ENCODE results near the gene ROBO4.

Gene ROBO4

GRCh38 chr11:124897674-124898262 lies at the start of gene ROBO4:
ROBO4 (minus strand) TSS chr11:124897865; CDS start chr11:124897795, 70 bp downstream.
- no peak for DNase-seq (ENCODE audit: low spot score)

GRCh38 chr11:124946735-124947141 lies 49.1 kb upstream of the ROBO4 start:
- DNase-seq (ENCODE audit: low spot score), result no peak

- DNase-seq (ENCODE audit: low spot score), result no peak
Measured at GRCh38 chr11:124945826-124946225, 48.2 kb upstream of the ROBO4 start.

DNA sequence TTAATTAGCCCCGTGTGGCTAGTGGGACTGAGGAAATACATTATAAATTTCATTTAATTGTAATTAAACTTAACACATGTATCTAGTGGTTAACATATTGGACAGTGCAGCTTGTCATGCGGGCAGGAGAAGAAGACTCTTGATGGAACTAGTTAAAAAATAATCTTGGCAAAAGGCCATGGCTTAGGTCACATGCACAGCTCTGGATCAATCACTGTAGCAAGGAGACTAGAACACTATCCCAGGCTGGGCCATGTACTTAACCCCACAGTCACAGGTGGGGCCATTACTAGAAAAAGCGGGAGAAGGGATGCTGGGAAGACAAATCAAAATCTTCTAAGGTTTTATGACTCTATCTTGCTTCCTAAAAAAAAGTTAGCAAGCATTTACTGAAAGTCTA lies 46.9 kb upstream of the ROBO4 start:
- DNase-seq (ENCODE audit: low spot score), result no peak

- no peak for DNase-seq (ENCODE audit: low spot score)
Measured at GRCh38 chr11:124943741-124944140, 46.1 kb upstream of the ROBO4 start.

DNA sequence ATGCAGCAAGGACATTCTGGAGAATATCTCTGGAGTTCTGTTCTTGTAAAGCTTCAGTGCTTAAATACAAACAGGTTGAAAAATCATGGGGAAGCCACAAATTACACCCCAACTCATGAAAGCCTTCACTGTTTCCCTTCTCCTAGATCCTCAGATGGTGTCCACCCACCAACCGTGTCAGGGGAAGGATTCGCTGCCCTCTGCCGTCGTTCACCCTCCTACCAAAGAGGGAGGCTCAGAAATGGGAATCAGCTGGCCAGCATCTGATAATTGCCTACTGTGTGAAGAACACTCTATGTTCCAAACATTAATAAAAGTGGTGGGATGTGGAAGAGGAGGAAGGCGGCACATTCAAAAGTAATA lies 45.6 kb upstream of the ROBO4 start:
- no peak for DNase-seq (ENCODE audit: low spot score)

DNA sequence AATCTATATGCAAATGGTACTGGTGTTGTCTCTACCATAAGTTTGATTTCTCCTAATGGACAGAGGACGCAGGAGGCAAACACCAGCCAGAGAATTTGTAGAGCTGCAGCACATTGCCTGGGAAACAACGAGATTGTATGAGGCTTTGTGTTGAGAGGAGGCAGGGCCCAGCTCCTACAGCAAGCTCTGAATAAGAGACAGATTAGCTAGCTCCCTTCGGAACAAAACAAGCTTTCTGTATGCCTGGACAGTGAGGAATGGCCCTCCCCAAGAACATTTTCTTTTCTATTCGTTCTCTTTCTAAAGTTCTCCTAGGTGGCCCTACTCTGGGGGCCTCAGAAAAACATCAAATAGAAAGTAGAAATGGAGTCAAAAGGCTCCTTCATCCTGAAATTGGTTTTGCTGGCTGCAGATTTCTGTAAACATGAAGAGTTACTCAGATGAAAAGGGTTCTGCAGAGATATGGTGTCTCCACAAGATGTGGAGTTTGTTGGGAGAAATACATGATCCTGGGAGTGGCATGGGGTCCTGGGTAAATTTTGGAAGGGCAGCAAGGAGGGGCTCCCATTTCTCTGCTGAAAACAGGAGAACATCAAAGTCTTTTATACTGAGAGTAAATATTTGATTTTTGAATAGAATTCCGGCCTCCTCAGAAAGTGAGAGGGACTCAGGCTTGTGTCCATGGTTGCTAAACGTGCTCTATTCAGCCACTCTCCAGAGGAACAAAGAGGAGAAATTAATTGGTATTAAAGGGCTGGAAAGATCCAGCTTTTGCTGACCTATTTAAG lies 45.0 kb upstream of the ROBO4 start:
- DNase-seq (ENCODE audit: low spot score), result no peak

DNA sequence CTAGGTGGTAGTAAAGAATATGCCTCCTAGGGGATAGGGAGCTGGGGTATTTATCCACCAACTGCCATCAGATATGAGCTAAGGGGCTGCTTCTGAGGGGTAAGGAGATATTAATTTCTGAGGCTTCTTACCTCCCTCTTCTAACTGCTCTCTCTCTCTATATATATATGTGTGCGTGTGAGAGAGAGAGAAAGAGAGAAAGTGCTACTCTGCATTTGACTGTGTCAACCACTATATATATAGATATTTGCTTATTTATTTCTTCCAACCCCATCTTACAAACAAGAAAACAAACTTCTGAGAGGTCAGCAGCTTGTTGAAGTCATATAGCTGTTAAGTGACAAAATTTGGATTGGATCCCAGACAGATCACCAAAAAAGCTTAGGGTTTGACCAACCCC lies 44.0 kb upstream of the ROBO4 start:
- no peak for DNase-seq (ENCODE audit: low spot score)

DNA sequence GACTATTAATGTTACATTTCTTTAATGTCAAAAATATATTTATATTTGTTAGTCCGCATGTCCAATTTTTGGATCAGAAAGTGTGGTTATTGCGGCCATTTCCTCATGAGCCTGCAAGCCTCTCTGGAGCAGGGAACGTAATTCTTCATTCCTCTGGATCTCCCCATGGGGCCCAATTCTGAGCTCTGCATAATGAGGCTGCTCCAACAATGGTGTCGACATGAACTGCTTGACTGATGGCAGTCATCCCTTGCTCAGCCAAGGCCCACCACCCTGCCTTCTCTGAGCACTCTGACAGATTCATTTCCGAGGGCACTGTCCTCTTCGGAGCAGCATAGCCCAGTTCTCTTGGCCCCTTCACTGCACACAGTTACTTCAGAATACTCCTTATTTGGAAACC lies 41.3 kb upstream of the ROBO4 start:
- no peak for DNase-seq (ENCODE audit: low spot score)

GRCh38 chr11:124938206-124938765 lies 40.6 kb upstream of the ROBO4 start:
- DNase-seq (ENCODE audit: low spot score), result no peak

DNA sequence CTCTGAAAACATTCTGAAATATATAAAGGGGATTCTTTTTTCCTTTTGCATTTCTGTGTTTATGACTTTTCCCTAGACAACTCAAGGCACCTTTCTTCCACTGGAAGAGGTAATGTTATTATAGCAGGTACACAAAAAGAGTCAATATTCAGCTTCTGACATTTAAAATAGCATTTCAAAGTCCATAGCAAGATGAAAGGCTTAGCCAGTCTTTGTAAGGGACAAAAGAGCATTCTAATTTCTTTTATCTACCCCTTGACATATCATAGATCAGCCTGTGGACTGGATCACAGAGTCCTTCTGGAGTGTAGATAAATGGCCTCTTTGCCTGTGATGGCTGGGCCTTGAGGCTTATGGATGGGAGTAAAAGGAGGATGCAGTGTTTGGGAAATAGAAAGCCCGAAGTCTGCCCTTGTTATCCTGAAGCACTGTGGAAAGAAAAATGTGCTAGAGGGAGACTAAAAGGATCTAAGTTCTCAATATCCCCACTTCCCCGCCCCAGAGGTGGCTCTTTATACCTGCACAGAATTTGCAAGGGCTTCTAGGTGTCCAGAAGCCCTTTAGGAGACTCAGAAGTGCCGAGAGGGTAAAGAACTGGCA lies 39.8 kb upstream of the ROBO4 start:
- DNase-seq (ENCODE audit: low spot score), result no peak

- no peak for DNase-seq (ENCODE audit: low spot score)
Measured at GRCh38 chr11:124935548-124936514, 38.2 kb upstream of the ROBO4 start, which contains the start of gene HEPACAM. HEPACAM (minus strand) TSS chr11:124936047; CDS start chr11:124936006, 41 bp downstream.

DNA sequence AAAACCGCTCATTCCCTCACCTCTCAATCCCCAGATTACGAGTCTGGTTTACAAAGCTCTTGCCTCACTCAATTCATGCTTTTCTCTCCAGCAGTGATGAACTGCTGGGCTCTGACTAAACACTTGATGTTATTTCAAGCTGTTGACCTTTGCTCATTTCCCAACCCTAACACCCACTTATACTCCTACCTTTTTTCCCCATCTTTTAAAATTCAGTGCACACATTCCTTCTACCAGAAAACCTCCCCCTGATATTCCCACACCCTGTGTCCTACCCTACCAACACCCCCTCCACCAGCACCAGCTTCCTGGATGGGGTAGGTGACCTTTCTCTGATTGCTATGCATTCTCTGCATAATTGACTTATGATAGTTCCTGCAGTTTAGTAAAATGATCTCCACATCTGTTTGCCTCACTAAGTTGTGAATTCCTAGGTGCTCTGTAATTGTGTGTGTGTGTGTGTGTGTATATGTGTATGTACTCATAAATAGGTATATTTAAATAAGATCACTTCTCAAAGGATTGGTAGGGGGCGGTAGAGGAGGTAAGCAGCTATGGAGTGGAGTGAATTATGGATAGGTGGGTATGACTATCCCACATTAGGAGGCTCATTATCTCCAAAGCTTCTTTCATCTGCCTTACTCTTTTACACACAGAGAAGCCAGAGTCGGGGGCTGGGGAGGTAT lies 37.3 kb upstream of the ROBO4 start:
- DNase-seq (ENCODE audit: low spot score), result no peak

DNA sequence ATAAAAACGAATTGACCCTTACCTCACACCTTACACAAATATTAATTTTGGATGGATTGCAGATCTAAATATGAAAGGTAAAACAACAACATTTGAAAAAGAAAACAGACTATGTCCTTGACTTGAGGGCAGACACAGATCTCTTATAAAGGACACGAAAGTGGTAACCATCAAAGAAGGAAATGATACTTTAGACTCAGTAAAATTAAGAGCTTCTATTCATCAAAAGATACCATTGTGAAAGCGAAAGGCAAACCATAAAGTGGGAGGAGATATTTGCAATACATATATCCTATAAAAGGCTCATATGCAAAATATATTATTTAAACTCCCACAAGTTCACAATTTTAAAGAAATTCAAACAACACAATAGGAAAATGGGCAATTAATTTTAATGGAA lies 33.1 kb upstream of the ROBO4 start:
- no peak for DNase-seq (ENCODE audit: low spot score)

DNA sequence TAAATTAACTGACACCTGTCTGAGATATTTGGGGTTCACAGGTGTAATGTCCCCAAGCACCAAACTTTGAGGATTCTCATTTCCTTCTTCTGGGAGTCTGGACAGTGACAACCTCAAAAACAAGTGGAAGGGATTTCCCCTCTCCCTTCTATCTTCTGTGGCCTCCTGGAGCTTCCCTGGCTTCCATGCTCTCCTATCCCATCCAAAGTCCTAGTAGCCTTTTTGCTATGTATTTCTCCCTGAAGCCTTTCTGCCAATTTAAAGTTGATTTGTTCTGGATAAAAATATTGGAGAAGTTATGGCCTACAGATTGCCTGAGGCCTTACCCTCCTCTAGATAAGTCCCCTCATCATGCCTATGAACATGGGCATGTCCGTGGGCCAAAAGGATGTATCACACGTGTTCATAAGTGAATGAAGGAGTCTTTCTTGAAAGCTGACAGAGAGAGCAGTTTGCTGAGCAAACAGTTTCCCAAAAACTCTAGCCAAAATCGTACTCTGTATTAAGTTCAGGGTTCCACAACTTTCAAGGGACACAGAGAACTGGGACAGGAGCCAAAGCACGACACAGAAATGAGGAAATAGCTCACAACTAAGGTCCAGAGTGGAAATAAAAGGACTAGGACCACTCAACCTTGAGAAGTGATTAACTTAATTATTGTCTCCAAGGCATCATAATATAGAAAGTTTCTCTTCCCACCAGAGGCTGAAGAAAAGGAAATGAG lies 31.4 kb upstream of the ROBO4 start:
- DNase-seq (ENCODE audit: low spot score), result no peak

- DNase-seq (ENCODE audit: low spot score), result no peak
Measured at GRCh38 chr11:124923296-124923695, 25.6 kb upstream of the ROBO4 start.

DNA sequence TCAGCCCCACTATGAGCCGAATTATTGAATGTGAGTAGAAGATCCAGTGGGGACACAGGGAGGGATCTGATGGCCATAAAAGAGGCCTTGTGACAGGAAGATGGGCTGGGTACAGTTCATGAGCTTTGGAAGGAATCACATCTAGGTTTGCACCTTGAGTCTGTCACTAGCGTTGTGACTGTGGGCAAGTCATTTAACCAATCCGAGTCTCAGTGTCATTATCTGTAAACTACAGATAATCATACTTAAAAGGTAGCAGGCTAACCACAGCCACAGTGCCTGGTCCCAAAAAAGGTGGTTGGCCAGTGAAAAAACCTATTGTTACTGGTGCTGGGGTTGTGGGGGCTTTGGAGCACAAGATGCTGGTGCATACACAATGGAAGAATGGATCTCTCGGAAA lies 25.2 kb upstream of the ROBO4 start:
- DNase-seq (ENCODE audit: low spot score), result no peak

DNA sequence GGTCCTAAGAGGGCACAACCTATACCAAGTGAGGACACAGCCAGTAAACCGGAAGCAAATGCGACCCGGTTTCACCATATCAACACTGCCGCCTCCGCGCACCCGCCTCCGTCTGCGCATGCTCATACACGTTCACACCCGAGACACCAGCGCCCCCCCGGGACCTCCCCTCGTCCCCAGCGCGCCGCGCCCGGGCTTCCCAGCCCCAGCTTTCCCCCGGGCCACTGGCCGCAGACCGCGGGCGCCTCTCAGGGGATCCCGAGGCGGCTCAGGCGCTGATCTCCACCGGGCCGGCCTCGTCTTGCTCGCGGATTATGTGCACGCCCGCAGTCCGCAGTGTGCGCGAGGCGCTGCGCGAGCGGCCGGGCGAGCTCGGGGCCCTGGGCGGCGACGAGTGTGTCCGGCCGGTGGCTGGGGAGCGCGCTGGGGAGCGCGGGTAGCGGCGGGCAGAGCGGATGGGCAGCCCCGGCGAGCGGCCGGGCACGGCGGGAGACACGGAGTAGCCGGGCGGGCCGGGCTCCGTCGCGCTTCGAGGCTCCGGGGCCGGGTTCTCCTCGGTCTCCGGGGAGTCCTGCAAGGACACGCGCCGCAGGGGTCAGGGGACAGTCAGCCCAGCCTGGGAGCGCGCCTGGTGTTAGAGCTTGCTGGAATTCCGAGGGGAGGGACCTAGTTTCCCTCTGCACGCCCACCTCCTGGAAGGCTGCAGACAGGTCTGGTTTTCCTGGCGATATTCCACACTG lies 23.4 kb upstream of the ROBO4 start:
- DNase-seq (ENCODE audit: low spot score), result no peak

DNA sequence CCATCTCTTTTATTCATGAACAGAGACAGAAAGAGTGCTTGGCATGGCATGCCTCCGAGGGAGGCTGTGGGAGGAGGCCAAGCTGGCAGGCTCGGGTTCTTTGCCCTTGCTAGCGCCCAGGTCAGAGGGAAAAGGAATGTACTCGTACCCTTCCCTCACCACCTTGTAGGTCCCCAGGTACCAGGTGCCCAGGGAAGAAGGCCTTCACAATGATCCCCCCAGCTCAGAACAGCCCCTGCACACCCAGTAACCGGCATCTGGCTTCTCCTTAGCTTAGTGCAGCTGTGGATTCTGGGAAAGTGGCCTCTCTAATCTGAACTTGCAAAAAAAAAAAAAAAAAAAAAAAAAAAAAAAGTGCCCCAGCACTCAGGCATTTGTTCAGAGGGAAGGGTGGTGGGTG lies 22.7 kb upstream of the ROBO4 start:
- no peak for DNase-seq (ENCODE audit: low spot score)

GRCh38 chr11:124919898-124920297 lies 22.2 kb upstream of the ROBO4 start:
- DNase-seq (ENCODE audit: low spot score), result no peak

All from SW480 (cell line).